SK-N-SH (cell line): ENCODE measurements around the gene PKIB. TPM values are rescaled to one million over a fixed set of nuclear protein-coding genes. Genes with fewer than 3 reads are reported as not detected.

ENCODE experiments used
- CTCF ChIA-PET: fragments of 300-600, 350-600 bp; formaldehyde crosslinking; extraction: SDS; loops from one replicate; lab custom pipeline; 2021; lab: Yijun Ruan, JAX
- POLR2A ChIA-PET: fragments of 350-600 bp; sonication (Branson Sonifier 250); formaldehyde crosslinking; extraction: SDS; loops from one replicate; lab custom pipeline; 2020; ENCODE audit warnings: antibody characterized with exemption, inconsistent platforms; lab: Yijun Ruan, JAX
- DNase-seq: peaks from one replicate; pipeline ENCODE4 v3.0.0; 2012
- H2AFZ ChIP-seq: fragments of 200-600 bp; sonication (generic); 2 replicates; pipeline ENCODE4 v1.8.1; 2016; ENCODE audit warnings: antibody characterized with exemption, mild to moderate bottlenecking, low read depth
- H3F3A ChIP-seq: fragments of 200-600 bp; sonication (generic); replicated peaks from 2 replicates; pipeline ENCODE3; 2016; ENCODE audit warnings: antibody characterized with exemption, mild to moderate bottlenecking; ENCODE audit not compliant: insufficient read depth
- H3K27ac ChIP-seq, 2 experiments: fragments of 200-500 bp in 1 of 2; fragments of 200-600 bp in 1 of 2; sonication (Bioruptor generic) in 1 of 2; sonication (generic), shearing (Covaris generic) in 1 of 2; 2 replicates each; pipeline versions ENCODE4 v1.5.1 to v1.6.1; 2014 to 2016; ENCODE audit warnings: low read depth in 2 of 2, inconsistent platforms in 1 of 2, low read length in 1 of 2, mild to moderate bottlenecking in 1 of 2, mixed read lengths in 1 of 2
- H3K27me3 ChIP-seq: fragments of 200-600 bp; sonication (generic), shearing (Covaris generic); 2 replicates; pipeline ENCODE4 v1.6.1; 2016; ENCODE audit warnings: mixed run types; ENCODE audit not compliant: insufficient read depth
- H3K36me3 ChIP-seq, 2 experiments: fragments of 200-500 bp in 1 of 2; fragments of 200-600 bp in 1 of 2; sonication (Bioruptor generic) in 1 of 2; sonication (generic) in 1 of 2; replicated peaks in 1 of 2; 2 replicates each; pipeline versions ENCODE3 to v1.5.1; 2014 to 2016; ENCODE audit warnings: low read length in 1 of 2, mild to moderate bottlenecking in 1 of 2; ENCODE audit not compliant: insufficient read depth in 2 of 2, control insufficient read depth in 1 of 2
- H3K4me1 ChIP-seq, 2 experiments: fragments of 200-500 bp in 1 of 2; fragments of 200-600 bp in 1 of 2; sonication (Bioruptor generic) in 1 of 2; sonication (generic), shearing (Covaris generic) in 1 of 2; 2 replicates each; pipeline versions ENCODE4 v1.5.1 to v1.6.1; 2014 to 2016; ENCODE audit warnings: low read depth in 1 of 2, low read length in 1 of 2, mixed run types in 1 of 2; ENCODE audit not compliant: insufficient read depth in 2 of 2, control insufficient read depth in 1 of 2
- H3K4me2 ChIP-seq: fragments of 200-600 bp; sonication (generic), shearing (Covaris generic); 2 replicates; pipeline ENCODE4 v1.6.1; 2017; ENCODE audit warnings: mixed run types
- H3K4me3 ChIP-seq, 2 experiments: fragments of 200-500 bp in 1 of 2; fragments of 200-600 bp in 1 of 2; sonication (Bioruptor generic) in 1 of 2; sonication (generic), shearing (Covaris generic) in 1 of 2; 2 replicates each; pipeline versions ENCODE4 v1.5.1 to v1.8.1; 2014 to 2016; ENCODE audit warnings: low read depth in 2 of 2, inconsistent platforms in 1 of 2, low read length in 1 of 2, mild to moderate bottlenecking in 1 of 2, mixed read lengths in 1 of 2, moderate library complexity in 1 of 2
- H3K79me2 ChIP-seq: fragments of 200-600 bp; sonication (generic); 2 replicates; pipeline ENCODE4 v1.8.1; 2017; ENCODE audit warnings: mild to moderate bottlenecking; ENCODE audit not compliant: insufficient read depth
- H3K9ac ChIP-seq: fragments of 200-600 bp; sonication (generic); 2 replicates; pipeline ENCODE4 v1.6.1; 2017; ENCODE audit warnings: mixed run types
- H3K9me2 ChIP-seq: fragments of 200-600 bp; sonication (generic); 2 replicates; pipeline ENCODE4 v1.6.1; 2017; ENCODE audit warnings: mixed run types
- H3K9me3 ChIP-seq: fragments of 200-600 bp; sonication (generic); 2 replicates; pipeline ENCODE4 v1.6.1; 2017; ENCODE audit warnings: mixed run types, mild to moderate bottlenecking, moderate library complexity
- H4K20me1 ChIP-seq: fragments of 200-600 bp; sonication (generic); 2 replicates; pipeline ENCODE4 v1.6.1; 2017; ENCODE audit warnings: mild to moderate bottlenecking, mixed run types; ENCODE audit not compliant: insufficient read depth
- ELF1 ChIP-seq: IDR thresholded peaks from 2 replicates; pipeline ENCODE4 v1.4.0; 2012
- EP300 ChIP-seq, 2 experiments: IDR thresholded peaks; 2 replicates each; pipeline versions ENCODE4 v1.4.0 to v1.6.1; 2012; ENCODE audit warnings: borderline replicate concordance in 1 of 2, low read depth in 1 of 2, low read length in 1 of 2
- EZH2phosphoT487 ChIP-seq: fragments of 200-600 bp; sonication (generic); IDR thresholded peaks from 2 replicates; pipeline ENCODE4 v1.6.1; 2017; ENCODE audit warnings: low read depth, mixed run types, mild to moderate bottlenecking, antibody characterized with exemption, moderate library complexity, borderline replicate concordance
- FOSL2 ChIP-seq: IDR thresholded peaks from 2 replicates; pipeline ENCODE4 v1.4.0; 2012; ENCODE audit warnings: low read depth, mild to moderate bottlenecking, moderate library complexity, borderline replicate concordance
- FOXJ3 ChIP-seq: sonication (generic); formaldehyde crosslinking; IDR thresholded peaks from 2 replicates; pipeline ENCODE4 v1.5.1; 2020; ENCODE audit warnings: mild to moderate bottlenecking, missing genetic modification reagents
- GABPA ChIP-seq: IDR thresholded peaks from 2 replicates; pipeline ENCODE4 v1.4.0; 2012; ENCODE audit warnings: low read depth, mild to moderate bottlenecking
- GATA2 ChIP-seq: sonication (generic); formaldehyde crosslinking; IDR thresholded peaks from 2 replicates; pipeline ENCODE4 v1.5.0; 2020; ENCODE audit warnings: mild to moderate bottlenecking, missing genetic modification reagents
- MEF2A ChIP-seq: IDR thresholded peaks from 2 replicates; pipeline ENCODE4 v1.4.0; 2012; ENCODE audit warnings: low read depth, borderline replicate concordance
- MXI1 ChIP-seq: IDR thresholded peaks from 2 replicates; pipeline ENCODE4 v1.6.1; 2012; ENCODE audit warnings: mild to moderate bottlenecking, low read depth, low read length, improper control_type of control experiment
- POLR2AphosphoS5 ChIP-seq: IDR thresholded peaks from 2 replicates; pipeline ENCODE4 v1.6.1; 2012; ENCODE audit warnings: low read depth, low read length
- RAD21 ChIP-seq: IDR thresholded peaks from 2 replicates; pipeline ENCODE4 v1.6.1; 2012; ENCODE audit warnings: mild to moderate bottlenecking, low read length
- RCOR1 ChIP-seq: fragments of 150-350 bp; IDR thresholded peaks from 2 replicates; pipeline ENCODE4 v1.6.1; 2017; ENCODE audit warnings: antibody characterized with exemption, low read length
- RFX5 ChIP-seq: IDR thresholded peaks from 2 replicates; pipeline ENCODE4 v1.6.1; 2012; ENCODE audit warnings: mild to moderate bottlenecking, improper control_type of control experiment, low read length
- RXRA ChIP-seq: IDR thresholded peaks from 2 replicates; pipeline ENCODE4 v1.4.0; 2012; ENCODE audit warnings: low read depth, mild to moderate bottlenecking, borderline replicate concordance
- SIN3A ChIP-seq: IDR thresholded peaks from 2 replicates; pipeline ENCODE4 v1.6.1; 2012; ENCODE audit warnings: low read depth, mild to moderate bottlenecking, low read length, moderate library complexity, borderline replicate concordance
- SMC3 ChIP-seq: IDR thresholded peaks from 2 replicates; pipeline ENCODE4 v1.6.1; 2012; ENCODE audit warnings: low read depth, low read length, improper control_type of control experiment
- WGBS: methylation state at CpG from one replicate; pipeline ENCODE4 v1.1.6; 2017; ENCODE audit warnings: low lambda C conversion rate; 5-methylcytosine and 5-hydroxymethylcytosine counted together
- polyA plus RNA-seq, 3 experiments: library from polyadenylated mRNA; depleted of rRNA; stranded (reverse); fragments of >200 nt; gene quantifications; 2 replicates each; pipeline ENCODE4 v1.2.3, GENCODE V29; 2012
- TF ChIP-seq, protein P1 (sequence below): fragments of 200-600 bp; sonication (generic); IDR thresholded peaks from 2 replicates; pipeline ENCODE4 v1.6.1; 2017; ENCODE audit warnings: antibody characterized with exemption, mild to moderate bottlenecking, moderate library complexity
- TF ChIP-seq, protein P2 (sequence below): IDR thresholded peaks from 2 replicates; pipeline ENCODE4; 2012
- TF ChIP-seq, protein P3 (sequence below): fragments of 150-350 bp; IDR thresholded peaks from 2 replicates; pipeline ENCODE4 v1.6.1; 2017; ENCODE audit warnings: antibody characterized with exemption, low read length, low read depth, borderline replicate concordance

The PKIB gene
- polyA plus RNA-seq, 1 of the 3 experiments (the other 2 are of a cell fraction): 0.30 TPM

DNA sequence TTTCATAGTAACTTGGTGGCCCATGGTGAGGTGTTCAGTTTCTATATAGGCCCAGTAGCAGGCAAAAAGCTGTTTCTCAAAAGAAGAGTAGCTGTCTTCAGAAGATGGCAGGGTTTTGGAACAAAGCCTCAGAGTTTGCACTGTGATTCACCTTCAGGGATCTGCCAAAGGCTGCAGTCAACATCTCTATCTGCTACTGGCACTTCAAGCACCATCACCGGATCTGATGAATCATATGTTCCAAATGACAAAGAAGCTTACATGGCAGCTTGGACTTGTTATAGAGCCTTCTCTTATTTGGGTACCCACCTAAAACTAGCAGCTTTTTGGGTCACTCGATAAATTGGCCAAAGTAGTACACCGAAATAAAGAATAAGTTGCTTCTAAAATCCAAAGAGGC, 39.5 kb downstream of the PKIB start:
- Histone ChIP-seq H3K79me2 (no peaks in the 10 kb centered on the region), H3K27ac (no peak overlapping the region), H3K4me3 (no peak overlapping the region), H2AFZ (no peak overlapping the region), H3K27me3 (no peaks in the 10 kb centered on the region), H3F3A (no peaks in the 10 kb centered on the region), H4K20me1 (no peaks in the 10 kb centered on the region), H3K4me1 (no peaks in the 10 kb centered on the region; a peak in 1 of 4 replicates), H3K9me2 (no peaks in the 10 kb centered on the region), H3K9ac (no peak overlapping the region), H3K36me3 (no peaks in the 10 kb centered on the region), H3K9me3 (no peaks in the 10 kb centered on the region), H3K4me2 (no peak overlapping the region)
- ChIA-PET POLR2A (no interaction called here), CTCF (no interaction called here)
- 32% methylated on average over 3 of the region's 3 CpGs for WGBS
- TF ChIP-seq FOSL2: no peak
- no peak for TF ChIP-seq SMC3
- TF ChIP-seq GABPA: no peak
- TF ChIP-seq RXRA: no peak
- no peak for DNase-seq

DNA sequence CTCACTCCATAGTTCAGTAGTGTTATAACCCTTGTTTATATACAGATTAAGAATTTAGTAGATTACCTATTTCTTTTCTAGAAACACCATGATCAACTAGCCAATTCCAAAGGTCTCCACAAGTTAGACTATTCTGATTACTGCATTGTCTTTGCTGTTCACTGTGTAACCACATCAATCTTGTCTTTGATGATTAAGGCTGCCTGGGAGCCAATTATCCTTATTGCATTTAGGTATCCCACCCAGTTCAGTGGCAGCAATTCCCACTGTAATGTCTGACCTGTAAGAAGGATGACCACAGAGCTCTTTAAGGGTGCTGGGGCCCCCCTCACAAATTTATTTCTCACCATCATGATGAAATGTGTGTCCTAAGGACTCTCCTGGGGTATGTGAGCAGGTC, 40.2 kb downstream of the PKIB start:
- Histone ChIP-seq H3K79me2 (no peaks in the 10 kb centered on the region), H4K20me1 (no peaks in the 10 kb centered on the region), H3F3A (no peaks in the 10 kb centered on the region), H3K4me1 (no peaks in the 10 kb centered on the region; a peak in 1 of 4 replicates), H3K9ac (no peak overlapping the region), H3K4me2 (no peak overlapping the region), H3K27ac (no peak overlapping the region), H3K27me3 (no peaks in the 10 kb centered on the region), H3K36me3 (no peaks in the 10 kb centered on the region), H2AFZ (no peak overlapping the region), H3K4me3 (no peak overlapping the region), H3K9me3 (no peaks in the 10 kb centered on the region), H3K9me2 (no peaks in the 10 kb centered on the region)
- TF ChIP-seq MEF2A: no peak
- no peak for TF ChIP-seq FOXJ3 (CRISPR knock-in tag)
- TF ChIP-seq SMC3: no peak
- TF ChIP-seq GATA2 (CRISPR knock-in tag): no peak
- no peak for TF ChIP-seq RAD21
- TF ChIP-seq POLR2AphosphoS5: no peak
- TF ChIP-seq, protein P1, sequence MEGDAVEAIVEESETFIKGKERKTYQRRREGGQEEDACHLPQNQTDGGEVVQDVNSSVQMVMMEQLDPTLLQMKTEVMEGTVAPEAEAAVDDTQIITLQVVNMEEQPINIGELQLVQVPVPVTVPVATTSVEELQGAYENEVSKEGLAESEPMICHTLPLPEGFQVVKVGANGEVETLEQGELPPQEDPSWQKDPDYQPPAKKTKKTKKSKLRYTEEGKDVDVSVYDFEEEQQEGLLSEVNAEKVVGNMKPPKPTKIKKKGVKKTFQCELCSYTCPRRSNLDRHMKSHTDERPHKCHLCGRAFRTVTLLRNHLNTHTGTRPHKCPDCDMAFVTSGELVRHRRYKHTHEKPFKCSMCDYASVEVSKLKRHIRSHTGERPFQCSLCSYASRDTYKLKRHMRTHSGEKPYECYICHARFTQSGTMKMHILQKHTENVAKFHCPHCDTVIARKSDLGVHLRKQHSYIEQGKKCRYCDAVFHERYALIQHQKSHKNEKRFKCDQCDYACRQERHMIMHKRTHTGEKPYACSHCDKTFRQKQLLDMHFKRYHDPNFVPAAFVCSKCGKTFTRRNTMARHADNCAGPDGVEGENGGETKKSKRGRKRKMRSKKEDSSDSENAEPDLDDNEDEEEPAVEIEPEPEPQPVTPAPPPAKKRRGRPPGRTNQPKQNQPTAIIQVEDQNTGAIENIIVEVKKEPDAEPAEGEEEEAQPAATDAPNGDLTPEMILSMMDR: no peak
- DNase-seq: no peak
- ChIA-PET POLR2A (no interaction called here), CTCF (no interaction called here)

DNA sequence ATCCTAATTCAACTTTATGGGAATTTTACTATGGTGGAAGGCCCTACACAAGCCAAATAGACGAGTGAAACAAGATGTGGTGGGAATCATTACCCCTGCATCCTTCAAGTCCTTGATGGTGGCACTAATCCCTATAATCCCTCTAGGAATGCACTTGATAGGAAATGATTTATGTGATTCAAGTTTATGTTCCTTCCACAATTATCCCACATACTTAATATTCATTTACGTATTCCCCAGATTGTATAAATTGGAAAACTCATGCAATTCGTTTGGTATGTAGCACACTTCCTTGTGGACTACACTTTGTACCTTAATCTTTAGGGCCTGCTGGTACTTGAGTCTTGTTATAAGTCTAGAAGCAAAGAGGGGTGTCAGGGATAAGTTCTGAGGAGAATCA, 40.8 kb downstream of the PKIB start:
- Histone ChIP-seq H3K4me1 (no peaks in the 10 kb centered on the region; a peak in 1 of 4 replicates), H3K36me3 (no peaks in the 10 kb centered on the region), H3K4me2 (no peak overlapping the region), H3K79me2 (no peaks in the 10 kb centered on the region), H3K9ac (no peak overlapping the region), H4K20me1 (no peaks in the 10 kb centered on the region), H3K4me3 (no peak overlapping the region), H3F3A (no peaks in the 10 kb centered on the region), H3K9me3 (no peaks in the 10 kb centered on the region), H3K27ac (no peak overlapping the region), H3K9me2 (no peaks in the 10 kb centered on the region), H2AFZ (no peak overlapping the region), H3K27me3 (no peaks in the 10 kb centered on the region)
- CTCF ChIA-PET: no interaction called here
- POLR2A ChIA-PET: no interaction called here
- 21% methylated on average over 3 of the region's 3 CpGs for WGBS
- TF ChIP-seq SIN3A: no peak
- TF ChIP-seq, protein P2, sequence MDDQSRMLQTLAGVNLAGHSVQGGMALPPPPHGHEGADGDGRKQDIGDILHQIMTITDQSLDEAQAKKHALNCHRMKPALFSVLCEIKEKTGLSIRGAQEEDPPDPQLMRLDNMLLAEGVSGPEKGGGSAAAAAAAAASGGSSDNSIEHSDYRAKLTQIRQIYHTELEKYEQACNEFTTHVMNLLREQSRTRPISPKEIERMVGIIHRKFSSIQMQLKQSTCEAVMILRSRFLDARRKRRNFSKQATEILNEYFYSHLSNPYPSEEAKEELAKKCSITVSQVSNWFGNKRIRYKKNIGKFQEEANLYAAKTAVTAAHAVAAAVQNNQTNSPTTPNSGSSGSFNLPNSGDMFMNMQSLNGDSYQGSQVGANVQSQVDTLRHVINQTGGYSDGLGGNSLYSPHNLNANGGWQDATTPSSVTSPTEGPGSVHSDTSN: no peak
- TF ChIP-seq RCOR1: no peak
- no peak for TF ChIP-seq MXI1
- TF ChIP-seq, protein P3, sequence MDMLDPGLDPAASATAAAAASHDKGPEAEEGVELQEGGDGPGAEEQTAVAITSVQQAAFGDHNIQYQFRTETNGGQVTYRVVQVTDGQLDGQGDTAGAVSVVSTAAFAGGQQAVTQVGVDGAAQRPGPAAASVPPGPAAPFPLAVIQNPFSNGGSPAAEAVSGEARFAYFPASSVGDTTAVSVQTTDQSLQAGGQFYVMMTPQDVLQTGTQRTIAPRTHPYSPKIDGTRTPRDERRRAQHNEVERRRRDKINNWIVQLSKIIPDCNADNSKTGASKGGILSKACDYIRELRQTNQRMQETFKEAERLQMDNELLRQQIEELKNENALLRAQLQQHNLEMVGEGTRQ: no peak
- no peak for TF ChIP-seq MEF2A
- TF ChIP-seq POLR2AphosphoS5: no peak
- no peak for TF ChIP-seq FOSL2
- no peak for TF ChIP-seq RFX5
- TF ChIP-seq EZH2phosphoT487: no peak
- TF ChIP-seq ELF1: no peak
- no peak for TF ChIP-seq EP300 (IDR thresholded peaks at IDR 0.05; ENCODE audit: borderline replicate concordance in 1 of 2, low read depth in 1 of 2, low read length in 1 of 2)
- DNase-seq: no peak
